Measurements from ENCODE around the gene PHLPP1.

GRCh38 chr18:62881509-62882016 lies 166.2 kb downstream of the PHLPP1 start:
- no peak for TF ChIP-seq CTCF (conservative IDR thresholded peaks at IDR 0.05; ENCODE audit: low read depth, low read length)
- TF ChIP-seq RFX5 (IDR thresholded peaks at IDR 0.05; ENCODE audit: low read depth, low read length), result no peak
- TF ChIP-seq RAD21 (IDR thresholded peaks at IDR 0.05; ENCODE audit: low read length), result no peak
- TF ChIP-seq CEBPB (IDR thresholded peaks at IDR 0.05; ENCODE audit: low read depth, low read length), result peak; percentile 30; the same call in 1 of the 2 replicates
- no peak for TF ChIP-seq SMC3 (IDR thresholded peaks at IDR 0.05; ENCODE audit: low read depth, low read length)
- TF ChIP-seq POLR2A (IDR thresholded peaks at IDR 0.05; ENCODE audit: low read depth, low read length), result no peak

Measured in IMR-90 (cell line).